HepG2 (cell line): ENCODE data around the gene ANKZF1. TPM values are rescaled to one million over a fixed set of nuclear protein-coding genes. Genes with fewer than 3 reads are reported as not detected.

ENCODE experiments used
- AKAP8 ChIP-seq: sonication (generic); formaldehyde crosslinking; IDR thresholded peaks from 2 replicates; pipeline ENCODE4 v1.5.1; 2020; ENCODE audit warnings: mild to moderate bottlenecking, missing genetic modification reagents
- CREB1 ChIP-seq, 2 experiments: fragments of 450-650 bp in 1 of 2; IDR thresholded peaks; 2 replicates each; pipeline ENCODE4 v1.6.1; 2016 to 2017; ENCODE audit warnings: control low read depth in 1 of 2, mild to moderate bottlenecking in 1 of 2, missing compliant biosample characterization in 1 of 2, missing genetic modification characterization in 1 of 2
- DR1 ChIP-seq: sonication (generic); formaldehyde crosslinking; IDR thresholded peaks from 2 replicates; pipeline ENCODE4 v1.8.0; 2021; ENCODE audit warnings: mild to moderate bottlenecking, missing genetic modification reagents, inconsistent platforms
- MTA1 ChIP-seq: sonication (generic); formaldehyde crosslinking; IDR thresholded peaks from 2 replicates; pipeline ENCODE4 v1.4.0; 2020; ENCODE audit warnings: missing genetic modification reagents, mild to moderate bottlenecking, borderline replicate concordance
- TBX2 ChIP-seq: sonication (generic); formaldehyde crosslinking; IDR thresholded peaks from 2 replicates; pipeline ENCODE4 v1.5.0; 2020; ENCODE audit warnings: missing genetic modification reagents, mild to moderate bottlenecking, borderline replicate concordance
- ZNF451 ChIP-seq: sonication (generic); formaldehyde crosslinking; IDR thresholded peaks from 2 replicates; pipeline ENCODE4 v1.5.0; 2020; ENCODE audit warnings: mild to moderate bottlenecking, missing genetic modification reagents
- ZNF510 ChIP-seq: sonication (generic); formaldehyde crosslinking; IDR thresholded peaks from 2 replicates; pipeline ENCODE4 v1.4.0; 2020; ENCODE audit warnings: low read depth, mild to moderate bottlenecking, missing genetic modification reagents
- polyA plus RNA-seq, 8 experiments: library from polyadenylated mRNA; depleted of rRNA in 3 of 8; stranded (reverse) in 7 of 8; unstranded in 1 of 8; fragments of >200 nt; fragmentation: Illumina TruSeq in 4 of 8; extraction: Trizol in 4 of 8; gene quantifications; 2 replicates each; pipeline versions ENCODE4 v1.2.1 to v1.2.3, GENCODE V29; 2011 to 2016; ENCODE audit warnings: low read depth in 4 of 8, missing spikeins in 1 of 8, mixed read lengths in 1 of 8; ENCODE audit not compliant: insufficient read depth in 1 of 8
- total RNA-seq, 5 experiments: library from RNA; depleted of rRNA; stranded (reverse); fragments of >200 nt; fragmentation: Illumina TruSeq; extraction: Trizol; gene quantifications; 2 replicates each; pipeline ENCODE4 v1.2.3, GENCODE V29; 2016; ENCODE audit warnings: low read depth in 1 of 5
- TF ChIP-seq, protein P1 (sequence below): sonication (generic); formaldehyde crosslinking; IDR thresholded peaks from 2 replicates; pipeline ENCODE4 v1.4.0; 2020; ENCODE audit warnings: missing genetic modification reagents
- TF ChIP-seq, protein P2 (sequence below): sonication (generic); formaldehyde crosslinking; IDR thresholded peaks from 2 replicates; pipeline ENCODE4 v1.5.0; 2020; ENCODE audit warnings: mild to moderate bottlenecking, missing genetic modification reagents, borderline replicate concordance
- TF ChIP-seq, protein P3 (sequence below): sonication (generic); formaldehyde crosslinking; IDR thresholded peaks from 2 replicates; pipeline ENCODE4 v1.4.0; 2020; ENCODE audit warnings: mild to moderate bottlenecking, missing genetic modification reagents, borderline replicate concordance

Gene ANKZF1
- total and polyA plus RNA-seq, 2 of the 13 experiments (the other 11 are each of a cell fraction or from before 2014, with no cell fraction given), result 25.3 to 128 TPM

DNA sequence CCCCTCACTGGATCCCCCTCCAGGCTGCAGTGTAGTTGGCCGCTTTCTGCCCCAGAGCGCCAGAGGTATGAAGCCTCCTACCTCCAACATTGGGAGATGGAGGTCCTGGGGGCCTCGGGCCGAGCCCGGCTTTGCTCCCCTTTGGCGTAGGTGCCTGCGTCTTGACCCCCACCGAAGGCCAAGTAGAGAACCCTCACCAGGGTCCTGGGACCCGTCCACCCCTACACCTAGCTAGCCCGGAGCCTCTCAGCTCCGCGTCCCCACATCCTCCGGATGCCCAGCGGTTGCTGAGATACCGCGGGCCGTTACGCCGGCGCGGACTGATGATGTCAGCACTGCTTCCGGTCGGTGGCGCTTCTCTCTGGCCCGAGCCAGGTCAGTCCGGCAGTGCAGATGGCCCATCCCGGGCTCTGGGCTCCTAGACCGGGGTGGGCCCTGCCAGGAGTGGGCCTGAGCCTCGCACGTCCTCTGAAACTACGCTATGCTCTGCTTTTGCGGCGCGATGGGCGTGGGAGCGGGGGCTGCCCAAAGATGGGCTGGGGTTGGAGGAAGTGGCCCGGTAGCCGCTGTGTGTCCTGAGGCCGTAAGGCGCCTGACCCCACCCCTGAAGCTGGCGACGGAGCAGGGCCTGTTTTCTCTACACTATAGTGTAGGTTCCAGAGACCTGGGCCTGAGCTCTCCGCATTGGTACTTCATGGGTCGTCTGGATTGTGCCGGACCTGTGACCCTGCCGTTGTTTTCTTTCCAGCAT, 15.7 kb downstream of the ANKZF1 start, which contains the start of the genes GLB1L and STK16 (continued):
- TF ChIP-seq, protein P1, sequence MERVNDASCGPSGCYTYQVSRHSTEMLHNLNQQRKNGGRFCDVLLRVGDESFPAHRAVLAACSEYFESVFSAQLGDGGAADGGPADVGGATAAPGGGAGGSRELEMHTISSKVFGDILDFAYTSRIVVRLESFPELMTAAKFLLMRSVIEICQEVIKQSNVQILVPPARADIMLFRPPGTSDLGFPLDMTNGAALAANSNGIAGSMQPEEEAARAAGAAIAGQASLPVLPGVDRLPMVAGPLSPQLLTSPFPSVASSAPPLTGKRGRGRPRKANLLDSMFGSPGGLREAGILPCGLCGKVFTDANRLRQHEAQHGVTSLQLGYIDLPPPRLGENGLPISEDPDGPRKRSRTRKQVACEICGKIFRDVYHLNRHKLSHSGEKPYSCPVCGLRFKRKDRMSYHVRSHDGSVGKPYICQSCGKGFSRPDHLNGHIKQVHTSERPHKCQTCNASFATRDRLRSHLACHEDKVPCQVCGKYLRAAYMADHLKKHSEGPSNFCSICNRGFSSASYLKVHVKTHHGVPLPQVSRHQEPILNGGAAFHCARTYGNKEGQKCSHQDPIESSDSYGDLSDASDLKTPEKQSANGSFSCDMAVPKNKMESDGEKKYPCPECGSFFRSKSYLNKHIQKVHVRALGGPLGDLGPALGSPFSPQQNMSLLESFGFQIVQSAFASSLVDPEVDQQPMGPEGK (CRISPR knock-in tag), result peak; percentile 82
- TF ChIP-seq, protein P2, sequence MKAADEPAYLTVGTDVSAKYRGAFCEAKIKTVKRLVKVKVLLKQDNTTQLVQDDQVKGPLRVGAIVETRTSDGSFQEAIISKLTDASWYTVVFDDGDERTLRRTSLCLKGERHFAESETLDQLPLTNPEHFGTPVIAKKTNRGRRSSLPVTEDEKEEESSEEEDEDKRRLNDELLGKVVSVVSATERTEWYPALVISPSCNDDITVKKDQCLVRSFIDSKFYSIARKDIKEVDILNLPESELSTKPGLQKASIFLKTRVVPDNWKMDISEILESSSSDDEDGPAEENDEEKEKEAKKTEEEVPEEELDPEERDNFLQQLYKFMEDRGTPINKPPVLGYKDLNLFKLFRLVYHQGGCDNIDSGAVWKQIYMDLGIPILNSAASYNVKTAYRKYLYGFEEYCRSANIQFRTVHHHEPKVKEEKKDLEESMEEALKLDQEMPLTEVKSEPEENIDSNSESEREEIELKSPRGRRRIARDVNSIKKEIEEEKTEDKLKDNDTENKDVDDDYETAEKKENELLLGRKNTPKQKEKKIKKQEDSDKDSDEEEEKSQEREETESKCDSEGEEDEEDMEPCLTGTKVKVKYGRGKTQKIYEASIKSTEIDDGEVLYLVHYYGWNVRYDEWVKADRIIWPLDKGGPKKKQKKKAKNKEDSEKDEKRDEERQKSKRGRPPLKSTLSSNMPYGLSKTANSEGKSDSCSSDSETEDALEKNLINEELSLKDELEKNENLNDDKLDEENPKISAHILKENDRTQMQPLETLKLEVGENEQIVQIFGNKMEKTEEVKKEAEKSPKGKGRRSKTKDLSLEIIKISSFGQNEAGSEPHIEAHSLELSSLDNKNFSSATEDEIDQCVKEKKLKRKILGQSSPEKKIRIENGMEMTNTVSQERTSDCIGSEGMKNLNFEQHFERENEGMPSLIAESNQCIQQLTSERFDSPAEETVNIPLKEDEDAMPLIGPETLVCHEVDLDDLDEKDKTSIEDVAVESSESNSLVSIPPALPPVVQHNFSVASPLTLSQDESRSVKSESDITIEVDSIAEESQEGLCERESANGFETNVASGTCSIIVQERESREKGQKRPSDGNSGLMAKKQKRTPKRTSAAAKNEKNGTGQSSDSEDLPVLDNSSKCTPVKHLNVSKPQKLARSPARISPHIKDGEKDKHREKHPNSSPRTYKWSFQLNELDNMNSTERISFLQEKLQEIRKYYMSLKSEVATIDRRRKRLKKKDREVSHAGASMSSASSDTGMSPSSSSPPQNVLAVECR (CRISPR knock-in tag), result peak; percentile 100
- TF ChIP-seq ZNF510, result peak; percentile 91
- peak; percentile 87; the same call in 1 of the 2 replicates for TF ChIP-seq TBX2 (CRISPR knock-in tag)
- TF ChIP-seq, protein P3, sequence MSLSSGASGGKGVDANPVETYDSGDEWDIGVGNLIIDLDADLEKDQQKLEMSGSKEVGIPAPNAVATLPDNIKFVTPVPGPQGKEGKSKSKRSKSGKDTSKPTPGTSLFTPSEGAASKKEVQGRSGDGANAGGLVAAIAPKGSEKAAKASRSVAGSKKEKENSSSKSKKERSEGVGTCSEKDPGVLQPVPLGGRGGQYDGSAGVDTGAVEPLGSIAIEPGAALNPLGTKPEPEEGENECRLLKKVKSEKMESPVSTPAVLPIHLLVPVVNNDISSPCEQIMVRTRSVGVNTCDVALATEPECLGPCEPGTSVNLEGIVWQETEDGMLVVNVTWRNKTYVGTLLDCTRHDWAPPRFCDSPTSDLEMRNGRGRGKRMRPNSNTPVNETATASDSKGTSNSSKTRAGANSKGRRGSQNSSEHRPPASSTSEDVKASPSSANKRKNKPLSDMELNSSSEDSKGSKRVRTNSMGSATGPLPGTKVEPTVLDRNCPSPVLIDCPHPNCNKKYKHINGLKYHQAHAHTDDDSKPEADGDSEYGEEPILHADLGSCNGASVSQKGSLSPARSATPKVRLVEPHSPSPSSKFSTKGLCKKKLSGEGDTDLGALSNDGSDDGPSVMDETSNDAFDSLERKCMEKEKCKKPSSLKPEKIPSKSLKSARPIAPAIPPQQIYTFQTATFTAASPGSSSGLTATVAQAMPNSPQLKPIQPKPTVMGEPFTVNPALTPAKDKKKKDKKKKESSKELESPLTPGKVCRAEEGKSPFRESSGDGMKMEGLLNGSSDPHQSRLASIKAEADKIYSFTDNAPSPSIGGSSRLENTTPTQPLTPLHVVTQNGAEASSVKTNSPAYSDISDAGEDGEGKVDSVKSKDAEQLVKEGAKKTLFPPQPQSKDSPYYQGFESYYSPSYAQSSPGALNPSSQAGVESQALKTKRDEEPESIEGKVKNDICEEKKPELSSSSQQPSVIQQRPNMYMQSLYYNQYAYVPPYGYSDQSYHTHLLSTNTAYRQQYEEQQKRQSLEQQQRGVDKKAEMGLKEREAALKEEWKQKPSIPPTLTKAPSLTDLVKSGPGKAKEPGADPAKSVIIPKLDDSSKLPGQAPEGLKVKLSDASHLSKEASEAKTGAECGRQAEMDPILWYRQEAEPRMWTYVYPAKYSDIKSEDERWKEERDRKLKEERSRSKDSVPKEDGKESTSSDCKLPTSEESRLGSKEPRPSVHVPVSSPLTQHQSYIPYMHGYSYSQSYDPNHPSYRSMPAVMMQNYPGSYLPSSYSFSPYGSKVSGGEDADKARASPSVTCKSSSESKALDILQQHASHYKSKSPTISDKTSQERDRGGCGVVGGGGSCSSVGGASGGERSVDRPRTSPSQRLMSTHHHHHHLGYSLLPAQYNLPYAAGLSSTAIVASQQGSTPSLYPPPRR, result peak; percentile 77
- TF ChIP-seq DR1, result peak; percentile 86
- TF ChIP-seq ZNF451, result peak; percentile 95
- peak; percentile 97 for TF ChIP-seq CREB1 (IDR thresholded peaks at IDR 0.05)
- peak; percentile 100 for TF ChIP-seq CREB1 (CRISPR knock-in tag; IDR thresholded peaks at IDR 0.05)
- peak; percentile 84; the same call in 1 of the 2 replicates for TF ChIP-seq MTA1 (CRISPR knock-in tag)
- 0 out of 2 replicates have a peak, but pooled peaks have one; percentile 44 for TF ChIP-seq AKAP8 (CRISPR knock-in tag)
